HCT116 (cell line): ENCODE measurements around the gene CACNG3.

Experiments used
- CBX3 ChIP-seq: IDR thresholded peaks from 2 replicates; pipeline ENCODE4 v1.6.1; 2012; ENCODE audit warnings: low read depth
- ELF1 ChIP-seq: IDR thresholded peaks from 2 replicates; pipeline ENCODE4 v1.6.1; 2012; ENCODE audit warnings: low read depth, borderline replicate concordance
- EZH2 ChIP-seq: fragments of 200-600 bp; sonication (generic); IDR thresholded peaks from 2 replicates; pipeline ENCODE4 v1.6.1; 2017; ENCODE audit warnings: antibody characterized with exemption, mixed run types
- EZH2phosphoT487 ChIP-seq: fragments of 200-600 bp; IDR thresholded peaks from 2 replicates; pipeline ENCODE4 v1.6.1; 2018; ENCODE audit warnings: antibody characterized with exemption, borderline replicate concordance
- JUND ChIP-seq: IDR thresholded peaks from 2 replicates; pipeline ENCODE4 v1.6.1; 2012
- MAX ChIP-seq: IDR thresholded peaks from 2 replicates; pipeline ENCODE4 v1.6.1; 2012
- POLR2A ChIP-seq: IDR thresholded peaks from 2 replicates; pipeline ENCODE4 v1.7.0; 2011; ENCODE audit warnings: borderline replicate concordance; ENCODE audit not compliant: insufficient read depth, insufficient read length; ENCODE audit errors: extremely low read depth
- POLR2AphosphoS5 ChIP-seq: IDR thresholded peaks from 2 replicates; pipeline ENCODE4 v1.6.1; 2011; ENCODE audit warnings: mild to moderate bottlenecking, low read depth, low read length, moderate library complexity
- RAD21 ChIP-seq: IDR thresholded peaks from 2 replicates; pipeline ENCODE4 v1.6.1; 2012; ENCODE audit warnings: low read depth, mild to moderate bottlenecking
- SP1 ChIP-seq: IDR thresholded peaks from 2 replicates; pipeline ENCODE4 v1.6.1; 2012; ENCODE audit warnings: low read depth
- YY1 ChIP-seq: IDR thresholded peaks from 2 replicates; pipeline ENCODE4 v1.6.1; 2011; ENCODE audit warnings: low read length, low read depth, moderate library complexity, mild to moderate bottlenecking; ENCODE audit not compliant: insufficient replicate concordance; ENCODE audit errors: extremely low read depth
- TF ChIP-seq, protein P1 (sequence below), 3 experiments: fragments of 200-600 bp in 1 of 3; sonication (generic) in 1 of 3; IDR thresholded peaks in 2 of 3; conservative IDR thresholded peaks in 1 of 3; 2 replicates each; pipeline ENCODE4 v1.5.1; 2012 to 2017; ENCODE audit warnings: low read depth in 2 of 3, low read length in 2 of 3, antibody characterized with exemption in 1 of 3, borderline replicate concordance in 1 of 3, control low read depth in 1 of 3, mild to moderate bottlenecking in 1 of 3, mixed read lengths in 1 of 3, mixed run types in 1 of 3, moderate library complexity in 1 of 3; ENCODE audit not compliant: insufficient read depth in 1 of 3
- TF ChIP-seq, protein P2 (sequence below): IDR thresholded peaks from 2 replicates; pipeline ENCODE4 v1.6.1; 2011; ENCODE audit warnings: mild to moderate bottlenecking, low read length, moderate library complexity; ENCODE audit not compliant: insufficient replicate concordance; ENCODE audit errors: extremely low read depth
- TF ChIP-seq, protein P3 (sequence below): IDR thresholded peaks from 2 replicates; pipeline ENCODE4 v1.6.1; 2012; ENCODE audit warnings: low read depth

DNA sequence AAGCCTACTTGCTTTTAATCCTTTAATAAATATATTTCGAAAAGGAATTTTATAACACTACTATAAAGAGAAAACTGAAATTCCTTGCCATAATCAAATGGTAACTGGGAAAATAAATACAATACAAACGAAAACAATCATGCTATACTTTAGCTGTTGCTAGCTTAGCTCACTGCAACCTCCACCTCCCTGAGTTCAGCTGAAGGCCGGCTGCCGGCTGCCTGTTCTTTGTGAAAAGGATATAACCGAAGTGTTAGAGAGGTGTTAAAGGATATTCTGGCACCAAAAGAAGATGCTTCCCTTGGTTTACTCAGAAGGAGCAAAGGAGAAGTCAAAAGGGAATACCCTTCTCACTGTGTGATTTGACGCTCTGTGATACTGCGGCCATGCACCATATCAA is 108.5 kb downstream of the CACNG3 start:
- no peak for TF ChIP-seq EZH2
- no peak for TF ChIP-seq ELF1
- TF ChIP-seq, protein P1, sequence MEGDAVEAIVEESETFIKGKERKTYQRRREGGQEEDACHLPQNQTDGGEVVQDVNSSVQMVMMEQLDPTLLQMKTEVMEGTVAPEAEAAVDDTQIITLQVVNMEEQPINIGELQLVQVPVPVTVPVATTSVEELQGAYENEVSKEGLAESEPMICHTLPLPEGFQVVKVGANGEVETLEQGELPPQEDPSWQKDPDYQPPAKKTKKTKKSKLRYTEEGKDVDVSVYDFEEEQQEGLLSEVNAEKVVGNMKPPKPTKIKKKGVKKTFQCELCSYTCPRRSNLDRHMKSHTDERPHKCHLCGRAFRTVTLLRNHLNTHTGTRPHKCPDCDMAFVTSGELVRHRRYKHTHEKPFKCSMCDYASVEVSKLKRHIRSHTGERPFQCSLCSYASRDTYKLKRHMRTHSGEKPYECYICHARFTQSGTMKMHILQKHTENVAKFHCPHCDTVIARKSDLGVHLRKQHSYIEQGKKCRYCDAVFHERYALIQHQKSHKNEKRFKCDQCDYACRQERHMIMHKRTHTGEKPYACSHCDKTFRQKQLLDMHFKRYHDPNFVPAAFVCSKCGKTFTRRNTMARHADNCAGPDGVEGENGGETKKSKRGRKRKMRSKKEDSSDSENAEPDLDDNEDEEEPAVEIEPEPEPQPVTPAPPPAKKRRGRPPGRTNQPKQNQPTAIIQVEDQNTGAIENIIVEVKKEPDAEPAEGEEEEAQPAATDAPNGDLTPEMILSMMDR (IDR thresholded peaks at IDR 0.05 in 2 of 3, conservative IDR thresholded peaks at IDR 0.05 in 1 of 3; ENCODE audit: borderline replicate concordance in 1 of 3, insufficient read depth in 1 of 3, low read depth in 2 of 3, low read length in 2 of 3): no peak
- no peak for TF ChIP-seq MAX
- TF ChIP-seq, protein P2, sequence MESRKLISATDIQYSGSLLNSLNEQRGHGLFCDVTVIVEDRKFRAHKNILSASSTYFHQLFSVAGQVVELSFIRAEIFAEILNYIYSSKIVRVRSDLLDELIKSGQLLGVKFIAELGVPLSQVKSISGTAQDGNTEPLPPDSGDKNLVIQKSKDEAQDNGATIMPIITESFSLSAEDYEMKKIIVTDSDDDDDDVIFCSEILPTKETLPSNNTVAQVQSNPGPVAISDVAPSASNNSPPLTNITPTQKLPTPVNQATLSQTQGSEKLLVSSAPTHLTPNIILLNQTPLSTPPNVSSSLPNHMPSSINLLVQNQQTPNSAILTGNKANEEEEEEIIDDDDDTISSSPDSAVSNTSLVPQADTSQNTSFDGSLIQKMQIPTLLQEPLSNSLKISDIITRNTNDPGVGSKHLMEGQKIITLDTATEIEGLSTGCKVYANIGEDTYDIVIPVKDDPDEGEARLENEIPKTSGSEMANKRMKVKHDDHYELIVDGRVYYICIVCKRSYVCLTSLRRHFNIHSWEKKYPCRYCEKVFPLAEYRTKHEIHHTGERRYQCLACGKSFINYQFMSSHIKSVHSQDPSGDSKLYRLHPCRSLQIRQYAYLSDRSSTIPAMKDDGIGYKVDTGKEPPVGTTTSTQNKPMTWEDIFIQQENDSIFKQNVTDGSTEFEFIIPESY: no peak
- no peak for TF ChIP-seq POLR2AphosphoS5
- no peak for TF ChIP-seq POLR2A
- TF ChIP-seq CBX3: no peak
- no peak for TF ChIP-seq EZH2phosphoT487
- no peak for TF ChIP-seq YY1
- no peak for TF ChIP-seq RAD21
- TF ChIP-seq, protein P3, sequence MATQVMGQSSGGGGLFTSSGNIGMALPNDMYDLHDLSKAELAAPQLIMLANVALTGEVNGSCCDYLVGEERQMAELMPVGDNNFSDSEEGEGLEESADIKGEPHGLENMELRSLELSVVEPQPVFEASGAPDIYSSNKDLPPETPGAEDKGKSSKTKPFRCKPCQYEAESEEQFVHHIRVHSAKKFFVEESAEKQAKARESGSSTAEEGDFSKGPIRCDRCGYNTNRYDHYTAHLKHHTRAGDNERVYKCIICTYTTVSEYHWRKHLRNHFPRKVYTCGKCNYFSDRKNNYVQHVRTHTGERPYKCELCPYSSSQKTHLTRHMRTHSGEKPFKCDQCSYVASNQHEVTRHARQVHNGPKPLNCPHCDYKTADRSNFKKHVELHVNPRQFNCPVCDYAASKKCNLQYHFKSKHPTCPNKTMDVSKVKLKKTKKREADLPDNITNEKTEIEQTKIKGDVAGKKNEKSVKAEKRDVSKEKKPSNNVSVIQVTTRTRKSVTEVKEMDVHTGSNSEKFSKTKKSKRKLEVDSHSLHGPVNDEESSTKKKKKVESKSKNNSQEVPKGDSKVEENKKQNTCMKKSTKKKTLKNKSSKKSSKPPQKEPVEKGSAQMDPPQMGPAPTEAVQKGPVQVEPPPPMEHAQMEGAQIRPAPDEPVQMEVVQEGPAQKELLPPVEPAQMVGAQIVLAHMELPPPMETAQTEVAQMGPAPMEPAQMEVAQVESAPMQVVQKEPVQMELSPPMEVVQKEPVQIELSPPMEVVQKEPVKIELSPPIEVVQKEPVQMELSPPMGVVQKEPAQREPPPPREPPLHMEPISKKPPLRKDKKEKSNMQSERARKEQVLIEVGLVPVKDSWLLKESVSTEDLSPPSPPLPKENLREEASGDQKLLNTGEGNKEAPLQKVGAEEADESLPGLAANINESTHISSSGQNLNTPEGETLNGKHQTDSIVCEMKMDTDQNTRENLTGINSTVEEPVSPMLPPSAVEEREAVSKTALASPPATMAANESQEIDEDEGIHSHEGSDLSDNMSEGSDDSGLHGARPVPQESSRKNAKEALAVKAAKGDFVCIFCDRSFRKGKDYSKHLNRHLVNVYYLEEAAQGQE: no peak
- no peak for TF ChIP-seq SP1
- TF ChIP-seq JUND: no peak
